Measurements from ENCODE around the gene P4HB.

- TF ChIP-seq POLR2A (IDR thresholded peaks at IDR 0.05; ENCODE audit: low read length) (no peak), GATA1 (IDR thresholded peaks at IDR 0.05; ENCODE audit: low read depth, low read length) (no peak)
These were observed 15.4 kb downstream of the P4HB start for GRCh38 chr17:81844887-81845286.
